NCI-H446 treated with DMSO at 0.1 percent for 48 hours (cell line): Measurements from ENCODE around the gene CSGALNACT2.

Experiments used
- DNase-seq: peaks from one replicate; lab custom pipeline; 2025; lab: John Stamatoyannopoulos, UW

Gene CSGALNACT2

DNA sequence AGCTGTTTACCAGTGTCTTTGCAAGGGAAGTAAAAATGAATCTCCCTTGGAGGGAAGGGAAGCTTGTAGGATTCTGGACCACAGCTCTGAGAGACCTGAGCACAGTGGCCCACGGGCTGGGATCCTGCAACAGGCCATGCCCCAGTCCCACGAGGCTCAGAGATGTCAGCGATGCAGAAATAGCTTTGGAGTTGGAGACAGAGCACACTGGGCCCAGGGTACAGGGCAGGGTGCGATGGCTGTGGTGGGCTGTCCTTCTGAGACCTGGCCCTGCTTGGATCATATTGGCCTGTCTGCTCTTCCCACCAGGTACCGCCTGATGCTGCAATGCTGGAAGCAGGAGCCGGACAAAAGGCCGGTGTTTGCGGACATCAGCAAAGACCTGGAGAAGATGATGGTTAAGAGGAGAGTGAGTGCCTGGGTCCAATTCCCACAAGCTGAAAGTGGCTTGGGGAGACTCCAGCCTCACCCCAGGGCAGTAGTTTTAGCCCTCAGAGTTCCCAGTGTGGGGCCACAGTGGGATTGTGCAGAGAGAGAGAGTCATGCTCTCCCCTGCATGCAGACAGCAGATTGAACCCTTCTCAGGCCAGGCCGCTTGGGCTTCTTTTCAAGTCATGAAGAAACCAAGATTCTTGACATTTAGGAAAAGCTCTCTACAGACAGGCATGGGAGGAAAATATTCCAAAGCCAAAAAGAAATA lies 13.5 kb upstream of the CSGALNACT2 start:
- no peak for DNase-seq

DNA sequence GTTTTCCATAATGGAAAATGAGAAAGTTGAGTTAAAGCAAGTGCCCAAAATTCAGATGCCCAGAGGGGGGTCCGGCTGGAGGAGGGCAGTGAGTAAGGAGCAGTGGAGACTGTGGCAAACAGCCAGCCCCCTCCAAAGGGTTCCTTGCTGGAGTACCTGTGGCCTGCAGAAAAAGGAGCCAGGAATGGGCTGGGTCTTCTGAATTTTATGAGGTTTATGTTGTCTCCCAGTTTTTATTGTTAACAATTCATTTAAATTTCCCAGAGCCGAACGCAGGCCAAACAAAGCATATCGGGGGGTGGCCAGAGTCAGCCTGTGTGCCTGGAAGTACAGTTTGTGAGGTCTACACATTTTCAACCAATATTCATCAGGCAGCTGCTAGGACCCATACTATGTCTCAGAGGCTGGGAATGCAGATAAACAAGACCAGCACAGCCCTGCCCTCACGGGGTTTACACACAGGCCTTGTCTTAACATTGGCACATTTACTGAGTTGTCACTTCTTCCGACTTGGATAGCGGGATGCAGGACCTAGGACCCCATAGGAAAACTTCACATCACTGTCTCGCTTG lies 12.9 kb upstream of the CSGALNACT2 start:
- no peak for DNase-seq

DNA sequence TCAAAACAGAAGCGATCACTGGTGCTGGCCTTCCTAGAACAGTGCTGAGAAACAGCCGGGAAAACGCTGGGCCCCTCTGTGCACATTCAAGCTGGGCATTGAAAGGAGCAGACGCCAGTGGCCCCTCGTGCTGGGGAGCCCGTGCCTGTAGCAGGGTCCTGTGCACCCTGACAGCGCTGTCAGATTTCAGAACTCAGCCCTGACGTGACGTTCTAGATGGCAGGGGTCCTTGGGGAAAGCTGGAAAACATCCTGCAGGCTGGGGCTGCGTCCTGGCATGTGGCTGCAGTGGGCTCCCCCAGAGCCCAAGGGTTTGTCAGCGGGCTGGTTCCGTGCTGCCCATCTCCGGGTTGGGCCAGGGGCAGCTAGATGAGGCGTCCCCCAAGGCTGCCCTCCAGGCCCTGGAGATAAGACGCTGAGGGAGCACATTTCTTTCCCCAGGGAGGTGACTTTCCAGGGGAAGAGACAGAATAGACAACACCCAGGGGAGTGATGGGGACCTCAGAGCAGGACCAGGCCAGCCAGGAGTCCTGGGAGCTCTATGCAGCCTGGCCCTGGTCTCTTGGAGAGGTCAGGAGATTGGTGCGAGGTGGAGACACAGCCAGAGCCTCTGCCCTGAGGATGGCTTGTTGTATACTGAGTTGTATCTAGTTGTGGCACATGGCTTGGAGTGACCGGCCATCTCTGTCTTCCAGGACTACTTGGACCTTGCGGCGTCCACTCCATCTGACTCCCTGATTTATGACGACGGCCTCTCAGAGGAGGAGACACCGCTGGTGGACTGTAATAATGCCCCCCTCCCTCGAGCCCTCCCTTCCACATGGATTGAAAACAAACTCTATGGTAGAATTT lies 12.1 kb upstream of the CSGALNACT2 start:
- no peak for DNase-seq

DNA sequence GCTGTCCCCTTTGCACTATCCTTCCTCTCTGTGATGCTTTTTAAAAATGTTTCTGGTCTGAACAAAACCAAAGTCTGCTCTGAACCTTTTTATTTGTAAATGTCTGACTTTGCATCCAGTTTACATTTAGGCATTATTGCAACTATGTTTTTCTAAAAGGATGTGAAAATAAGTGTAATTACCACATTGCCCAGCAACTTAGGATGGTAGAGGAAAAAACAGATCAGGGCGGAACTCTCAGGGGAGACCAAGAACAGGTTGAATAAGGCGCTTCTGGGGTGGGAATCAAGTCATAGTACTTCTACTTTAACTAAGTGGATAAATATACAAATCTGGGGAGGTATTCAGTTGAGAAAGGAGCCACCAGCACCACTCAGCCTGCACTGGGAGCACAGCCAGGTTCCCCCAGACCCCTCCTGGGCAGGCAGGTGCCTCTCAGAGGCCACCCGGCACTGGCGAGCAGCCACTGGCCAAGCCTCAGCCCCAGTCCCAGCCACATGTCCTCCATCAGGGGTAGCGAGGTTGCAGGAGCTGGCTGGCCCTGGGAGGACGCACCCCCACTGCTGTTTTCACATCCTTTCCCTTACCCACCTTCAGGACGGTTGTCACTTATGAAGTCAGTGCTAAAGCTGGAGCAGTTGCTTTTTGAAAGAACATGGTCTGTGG lies 11.4 kb upstream of the CSGALNACT2 start:
- DNase-seq: no peak

DNA sequence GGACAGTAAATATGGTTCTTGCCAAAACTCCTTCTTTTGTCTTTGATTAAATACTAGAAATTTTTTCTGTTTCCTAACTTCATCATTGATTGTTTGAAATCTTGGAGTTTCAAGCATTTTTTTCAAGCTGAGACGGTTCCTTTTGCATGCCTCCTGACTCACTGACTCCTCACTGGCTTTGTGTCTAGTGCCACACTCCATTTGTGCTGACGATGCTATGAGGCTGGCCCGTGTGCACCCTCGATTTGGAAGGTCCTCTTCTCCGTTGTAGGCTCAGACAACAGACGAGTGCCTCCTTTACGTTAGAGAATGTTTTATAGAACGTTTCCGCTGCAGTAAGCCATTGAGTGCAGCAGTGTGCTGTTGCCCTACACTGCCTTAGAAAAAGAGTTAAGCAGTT lies 10.8 kb upstream of the CSGALNACT2 start:
- DNase-seq: no peak

DNA sequence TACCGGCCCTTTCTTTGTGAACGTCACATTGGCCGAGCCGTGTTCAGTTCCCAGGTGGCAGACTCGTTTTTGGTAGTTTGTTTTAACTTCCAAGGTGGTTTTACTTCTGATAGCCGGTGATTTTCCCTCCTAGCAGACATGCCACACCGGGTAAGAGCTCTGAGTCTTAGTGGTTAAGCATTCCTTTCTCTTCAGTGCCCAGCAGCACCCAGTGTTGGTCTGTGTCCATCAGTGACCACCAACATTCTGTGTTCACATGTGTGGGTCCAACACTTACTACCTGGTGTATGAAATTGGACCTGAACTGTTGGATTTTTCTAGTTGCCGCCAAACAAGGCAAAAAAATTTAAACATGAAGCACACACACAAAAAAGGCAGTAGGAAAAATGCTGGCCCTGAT lies 9.9 kb upstream of the CSGALNACT2 start:
- DNase-seq: no peak

DNA sequence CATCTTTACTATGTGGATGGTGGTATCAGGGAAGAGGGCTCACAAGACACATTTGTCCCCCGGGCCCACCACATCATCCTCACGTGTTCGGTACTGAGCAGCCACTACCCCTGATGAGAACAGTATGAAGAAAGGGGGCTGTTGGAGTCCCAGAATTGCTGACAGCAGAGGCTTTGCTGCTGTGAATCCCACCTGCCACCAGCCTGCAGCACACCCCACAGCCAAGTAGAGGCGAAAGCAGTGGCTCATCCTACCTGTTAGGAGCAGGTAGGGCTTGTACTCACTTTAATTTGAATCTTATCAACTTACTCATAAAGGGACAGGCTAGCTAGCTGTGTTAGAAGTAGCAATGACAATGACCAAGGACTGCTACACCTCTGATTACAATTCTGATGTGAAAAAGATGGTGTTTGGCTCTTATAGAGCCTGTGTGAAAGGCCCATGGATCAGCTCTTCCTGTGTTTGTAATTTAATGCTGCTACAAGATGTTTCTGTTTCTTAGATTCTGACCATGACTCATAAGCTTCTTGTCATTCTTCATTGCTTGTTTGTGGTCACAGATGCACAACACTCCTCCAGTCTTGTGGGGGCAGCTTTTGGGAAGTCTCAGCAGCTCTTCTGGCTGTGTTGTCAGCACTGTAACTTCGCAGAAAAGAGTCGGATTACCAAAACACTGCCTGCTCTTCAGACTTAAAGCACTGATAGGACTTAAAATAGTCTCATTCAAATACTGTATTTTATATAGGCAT lies 9.1 kb upstream of the CSGALNACT2 start:
- no peak for DNase-seq

DNA sequence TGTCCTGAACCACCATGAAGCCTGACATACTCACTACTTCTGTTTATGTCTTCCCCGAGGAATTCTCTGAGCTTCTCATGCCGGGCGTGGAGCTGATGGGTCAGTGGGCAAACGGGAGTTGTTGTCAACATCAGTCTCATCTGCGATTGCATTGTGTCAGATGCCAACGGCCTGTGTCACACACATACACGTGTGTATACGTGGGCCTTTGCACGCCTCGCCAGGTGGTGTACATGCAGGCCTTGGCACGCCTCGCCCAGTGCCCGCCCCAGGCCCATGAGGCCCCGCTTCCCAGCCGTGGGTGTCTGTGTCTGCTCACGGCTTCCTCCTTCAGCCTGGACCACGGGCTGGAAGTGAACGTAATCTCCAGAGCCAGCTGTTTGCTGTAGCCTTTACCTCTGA lies 7.5 kb upstream of the CSGALNACT2 start:
- no peak for DNase-seq

DNA sequence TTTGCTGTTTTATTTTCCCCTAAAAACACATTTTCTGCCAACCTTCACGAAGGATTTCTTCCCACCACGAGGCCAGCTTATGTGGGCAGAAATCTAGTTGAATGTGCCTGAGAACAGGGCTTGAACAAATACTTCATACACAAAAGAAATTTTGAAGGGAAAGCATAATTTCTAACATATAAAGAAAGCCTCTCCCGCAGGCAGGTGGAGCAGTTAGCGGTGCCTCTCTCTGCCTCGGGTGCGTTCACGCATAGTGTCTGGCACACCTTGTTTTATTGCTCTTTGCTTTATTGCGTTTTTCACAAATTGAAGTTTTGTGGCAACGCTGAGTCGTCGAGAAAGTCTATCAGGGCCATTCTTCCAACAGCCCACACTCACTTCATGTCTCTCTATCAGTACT lies 7.0 kb upstream of the CSGALNACT2 start:
- no peak for DNase-seq

DNA sequence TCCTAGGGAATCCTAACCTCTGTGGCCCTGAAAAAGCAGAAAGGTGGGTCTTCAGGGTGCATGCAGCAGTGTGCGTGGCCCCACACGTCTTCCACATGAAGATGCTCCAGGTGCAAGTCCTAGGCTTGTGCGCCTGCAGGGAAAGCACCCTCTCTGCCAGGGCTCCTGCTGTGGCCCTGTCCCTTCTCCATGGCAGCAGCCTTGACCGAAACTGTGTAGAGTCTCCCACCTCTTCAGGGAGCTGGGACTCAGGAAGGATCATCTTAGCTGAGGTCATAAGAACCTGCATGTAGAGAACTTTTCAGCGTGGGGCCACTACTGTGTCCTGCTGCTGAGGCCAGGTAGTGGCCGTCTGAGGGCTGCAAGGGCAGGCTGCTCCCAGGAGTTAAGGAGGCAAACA lies 6.3 kb upstream of the CSGALNACT2 start:
- no peak for DNase-seq

DNA sequence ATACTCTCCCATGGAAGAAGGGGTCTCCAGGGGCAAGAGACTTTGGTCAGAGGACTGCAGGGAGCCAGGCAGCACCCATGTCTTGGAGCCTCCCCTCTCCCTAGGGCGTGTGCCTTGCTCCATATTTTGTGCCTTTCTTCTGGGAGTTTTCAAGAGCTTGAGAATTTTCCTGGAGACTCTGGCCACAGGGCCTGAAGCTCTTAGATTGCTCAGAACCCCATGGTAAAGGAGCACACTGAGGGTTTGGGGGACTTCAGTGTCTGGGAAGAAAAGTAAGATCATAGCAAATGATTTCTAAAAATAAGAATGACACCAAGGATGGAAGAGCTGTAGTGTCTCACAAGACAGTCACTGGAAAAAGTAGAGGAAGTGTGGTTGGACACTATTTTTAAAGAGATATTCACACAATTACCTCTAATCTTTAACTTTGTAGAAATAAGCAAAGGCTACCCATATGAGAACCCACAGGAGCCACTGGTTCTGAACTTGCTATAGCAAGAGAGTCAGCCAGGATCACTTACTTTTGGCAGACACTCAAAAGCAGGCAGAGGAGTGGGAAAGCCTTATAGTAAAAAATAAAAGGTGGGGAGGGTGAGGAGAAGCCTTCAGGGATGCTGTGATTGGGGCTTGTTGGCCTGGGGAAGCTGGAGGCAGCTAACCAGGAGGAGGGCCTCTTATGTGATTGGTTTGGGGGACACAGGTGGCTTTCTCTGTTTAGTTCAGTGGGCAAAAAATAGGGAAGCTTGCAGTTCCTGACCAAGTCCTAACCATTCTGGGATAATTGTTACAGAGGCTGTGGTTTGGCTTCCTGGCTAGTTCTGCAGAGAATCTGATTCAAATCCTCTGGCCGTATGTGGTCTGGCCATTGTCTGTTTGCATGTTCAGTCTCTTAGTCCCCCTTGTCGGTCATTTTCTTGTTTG lies 5.1 kb upstream of the CSGALNACT2 start:
- DNase-seq: no peak

DNA sequence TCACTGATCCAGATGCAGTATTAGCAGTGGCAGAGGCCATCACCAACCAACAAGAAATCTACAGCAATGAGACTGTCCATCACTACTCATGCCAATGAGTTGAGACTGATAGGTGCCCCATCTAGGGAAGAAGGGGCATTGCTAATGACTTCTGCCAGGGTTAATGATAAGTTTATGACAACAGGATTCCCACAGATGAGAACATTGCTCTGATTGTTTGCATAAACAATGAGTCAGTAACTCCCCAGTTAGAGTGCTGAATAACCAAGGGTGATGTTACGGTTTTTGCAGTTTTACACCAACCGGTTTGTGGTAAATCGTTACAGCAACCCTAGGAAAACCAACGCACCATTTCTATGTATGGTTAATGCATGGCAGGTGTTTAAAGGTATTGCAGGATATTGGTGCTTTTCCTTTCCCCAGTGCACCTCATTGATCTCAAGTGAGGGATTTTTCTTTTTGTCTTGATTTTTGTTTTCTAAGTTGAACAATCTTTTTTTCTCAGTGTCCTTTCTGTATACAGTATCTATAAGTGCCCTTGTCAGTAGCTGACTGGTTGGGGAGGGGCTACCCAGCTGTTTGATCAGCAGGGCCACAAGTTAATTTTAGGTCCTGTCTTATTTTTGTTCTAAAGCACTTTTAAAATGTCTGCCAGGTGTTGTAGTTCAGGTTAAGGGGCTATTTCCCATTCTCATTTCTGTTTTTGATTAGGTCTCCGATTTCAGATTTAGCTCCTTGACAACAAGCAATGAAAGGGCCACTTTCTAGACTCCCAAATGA lies 3.9 kb upstream of the CSGALNACT2 start:
- DNase-seq: no peak

DNA sequence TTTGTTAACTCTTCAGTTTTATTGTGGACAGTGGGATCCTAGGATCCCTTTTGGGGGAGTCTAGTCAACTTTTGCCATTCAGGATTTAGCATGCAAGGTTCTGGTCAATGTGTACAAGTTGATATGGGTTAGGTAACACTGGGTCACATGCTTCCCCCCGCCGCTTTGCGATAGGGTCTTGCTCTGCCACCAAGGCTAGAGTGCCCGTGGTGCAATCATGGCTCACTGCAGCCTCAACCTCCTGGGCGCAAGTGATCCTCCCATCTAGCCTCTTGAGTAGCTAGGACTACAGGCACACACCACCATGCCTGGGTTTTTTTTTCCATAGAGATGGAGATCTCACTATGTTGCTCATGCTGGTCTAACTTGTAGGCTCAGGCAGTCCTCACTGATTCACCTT lies 3.2 kb upstream of the CSGALNACT2 start:
- DNase-seq: no peak

DNA sequence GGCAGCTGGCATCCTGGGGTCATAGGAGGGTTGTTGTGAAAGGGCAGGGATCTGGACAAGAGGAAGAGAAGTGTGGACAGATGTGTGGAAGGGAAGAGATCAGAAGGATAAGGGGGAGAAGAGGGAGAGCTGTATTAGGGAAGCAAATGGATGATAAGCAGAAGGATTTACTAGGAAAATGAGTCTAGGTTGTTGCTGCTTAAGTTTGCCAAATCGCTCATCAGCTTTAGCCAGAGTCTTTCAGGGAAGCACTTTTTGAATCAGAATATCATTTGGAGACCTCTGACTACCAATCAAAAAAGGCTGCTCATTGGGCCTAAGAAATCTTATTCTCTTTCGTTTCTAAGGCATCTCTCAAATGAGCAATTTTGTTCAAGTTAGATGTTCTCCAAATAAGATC lies 2.6 kb upstream of the CSGALNACT2 start:
- DNase-seq: no peak

DNA sequence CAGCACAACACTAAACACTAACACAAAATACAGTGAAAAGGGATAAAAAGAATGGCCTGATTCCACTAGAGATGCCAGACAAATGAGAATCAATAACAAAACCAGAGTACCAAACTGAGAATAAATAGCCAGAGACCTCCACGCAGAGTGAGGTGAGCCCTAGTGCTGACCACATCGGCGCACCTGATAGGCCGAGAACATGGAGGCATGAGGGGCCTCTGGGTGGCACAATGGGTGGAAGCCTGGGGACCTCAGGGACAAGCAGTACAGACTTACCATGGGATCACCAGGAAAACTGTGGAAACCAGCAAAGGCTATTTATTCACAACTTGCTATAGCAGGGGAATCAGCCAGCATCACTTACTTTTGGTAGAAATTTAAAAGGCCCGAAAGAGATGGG lies 1.8 kb upstream of the CSGALNACT2 start:
- DNase-seq: no peak

DNA sequence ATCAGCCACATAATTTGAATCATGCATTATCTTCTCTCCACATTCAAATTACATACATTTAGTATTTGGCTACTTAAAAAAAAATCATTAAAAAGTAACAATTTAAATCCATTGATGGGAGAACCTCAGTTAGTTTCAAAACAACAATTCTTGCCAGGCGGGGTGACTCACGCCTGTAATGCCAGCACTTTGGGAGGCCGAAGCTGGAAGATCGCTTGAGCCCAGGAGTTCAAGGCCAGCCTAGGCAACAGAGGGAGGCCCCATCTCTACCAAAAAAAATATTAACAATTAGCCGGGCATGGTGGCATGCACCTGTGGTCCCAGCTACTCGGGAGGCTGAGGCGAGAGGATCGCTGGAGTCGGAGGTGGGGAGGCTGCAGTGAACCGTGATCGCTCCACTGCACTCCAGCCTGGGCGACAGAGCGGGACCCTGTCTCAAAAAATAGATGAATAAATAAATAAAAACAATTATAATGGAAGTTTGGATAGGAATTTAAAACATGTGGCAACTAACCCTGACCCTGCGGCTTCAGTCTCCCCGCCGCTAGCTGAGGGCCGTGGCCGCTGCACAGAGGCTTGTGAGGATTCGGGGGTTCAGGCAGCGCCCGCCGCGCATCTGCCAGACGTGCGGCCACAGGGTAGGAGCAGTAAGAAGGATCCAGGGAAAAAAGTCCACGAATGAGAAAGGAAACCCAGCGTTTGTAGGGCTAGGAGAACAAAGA lies 1.1 kb upstream of the CSGALNACT2 start:
- no peak for DNase-seq

DNA sequence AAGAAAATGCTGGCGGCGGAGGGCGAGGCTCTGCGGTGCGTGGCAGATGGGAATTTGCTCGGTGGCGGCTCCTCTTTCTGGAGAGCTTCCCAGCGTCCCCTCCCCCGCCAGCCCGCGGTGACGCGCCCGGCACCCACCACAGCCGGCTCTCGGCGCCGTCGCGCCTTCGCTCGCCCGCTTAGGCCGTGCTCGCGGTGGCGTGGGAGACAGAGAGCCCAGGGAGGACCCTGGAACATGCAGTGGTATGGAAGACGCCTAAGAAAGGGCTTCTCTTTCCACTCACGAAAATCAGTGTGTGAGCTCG lies 576 bp upstream of the CSGALNACT2 start:
- peak; percentile 12 for DNase-seq

DNA sequence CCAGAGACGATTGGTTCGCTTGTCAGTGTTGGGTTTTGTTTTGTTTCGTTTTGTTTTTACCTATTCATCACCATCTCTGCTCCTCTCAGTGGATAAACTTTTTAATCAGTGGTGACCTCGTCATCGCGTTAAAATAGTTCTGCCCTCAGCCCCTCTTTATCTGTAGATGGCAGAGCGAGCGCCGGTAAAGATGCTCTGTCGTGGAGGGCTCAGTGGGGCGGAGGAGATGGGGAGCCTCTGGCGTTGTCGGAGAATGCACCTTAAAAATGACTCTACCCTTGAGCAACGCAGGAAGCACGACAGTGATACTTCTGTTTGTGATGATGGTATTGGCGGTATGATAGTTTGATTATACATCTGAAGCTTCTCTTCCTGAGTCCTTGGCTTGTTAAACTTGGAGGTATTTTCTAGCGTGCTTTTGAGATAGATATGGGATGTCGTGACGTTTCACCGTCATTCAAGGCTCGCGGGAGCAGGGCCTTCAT lies 554 bp downstream of the CSGALNACT2 start:
- DNase-seq: no peak

DNA sequence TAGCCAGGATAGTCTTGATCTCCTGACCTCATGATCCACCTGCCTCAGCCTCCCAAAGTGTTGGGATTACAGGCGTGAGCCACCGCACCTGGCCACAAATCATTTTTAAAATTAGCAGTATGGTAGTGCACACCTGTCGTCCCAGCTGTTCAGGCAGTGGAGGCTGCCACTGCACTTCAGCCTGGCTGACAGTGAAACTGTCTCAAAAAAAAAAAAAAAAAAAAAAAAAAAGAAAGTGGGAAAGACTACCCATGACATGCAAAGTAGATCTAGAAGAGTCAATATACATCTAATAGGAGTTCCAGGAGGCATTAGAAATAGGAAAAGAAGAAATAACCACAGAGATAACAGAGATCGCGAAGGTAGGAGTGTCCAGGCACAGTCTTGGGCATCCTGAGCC lies 3.2 kb downstream of the CSGALNACT2 start:
- no peak for DNase-seq
